HCT116 (cell line): Measurements from ENCODE around the gene IER3IP1. TPM values are rescaled to one million over a fixed set of nuclear protein-coding genes. Genes with fewer than 3 reads are reported as not detected.

Experiments
- ATAC-seq: fragments of 200-7000 bp; cut with Tn5 transposase; 2 replicates; pipeline ENCODE4 v1.9.1; 2020; ENCODE audit warnings: mild to moderate bottlenecking, moderate library complexity
- BruUV-seq: library from RNA; stranded (reverse); fragments of 400-500 nt; replicated peaks from 2 replicates; lab custom pipeline; 2021; lab: Mats Ljungman, UMichigan
- CTCF ChIA-PET: fragments of 300-600 bp; sonication (Branson Sonifier 250); formaldehyde crosslinking; loops from one replicate; lab custom pipeline; 2021; ENCODE audit warnings: antibody characterized with exemption; lab: Charles Lee
- POLR2A ChIA-PET: fragments of 300-600, 350-600 bp; sonication (Branson Sonifier 250); formaldehyde crosslinking; loops from one replicate; lab custom pipeline; 2021; ENCODE audit warnings: antibody characterized with exemption; lab: Charles Lee
- RAD21 ChIA-PET, 2 experiments: fragments of 300-600 bp; sonication (Branson Sonifier 250); formaldehyde crosslinking; loops; one replicate each; lab custom pipeline; 2023; ENCODE audit warnings: low total read pairs in 2 of 2; ENCODE audit not compliant: uncharacterized antibody in 2 of 2, unreplicated experiment in 2 of 2, low non-redundant PET in 1 of 2; lab: Charles Lee
- DNase-seq: peaks from one replicate; pipeline ENCODE4 v3.0.0-alpha.2; 2010; ENCODE audit warnings: low read depth, low spot score
- H2AFZ ChIP-seq: fragments of 200-600 bp; shearing (Covaris generic), sonication (generic); 2 replicates; pipeline ENCODE4 v1.6.1; 2017; ENCODE audit warnings: low read depth, mixed run types, mixed read lengths, antibody characterized with exemption, low read length; ENCODE audit not compliant: poor library complexity, severe bottlenecking
- H3K27ac ChIP-seq: 2 replicates; pipeline ENCODE4 v1.5.1; 2012; ENCODE audit warnings: low read depth, low read length
- H3K27me3 ChIP-seq: fragments of 200-600 bp; sonication (generic); 2 replicates; pipeline ENCODE4 v1.6.1; 2016; ENCODE audit warnings: mixed run types, low read length, mixed read lengths; ENCODE audit not compliant: insufficient read depth
- H3K36me3 ChIP-seq, 2 experiments: fragments of 200-500 bp in 1 of 2; fragments of 200-600 bp in 1 of 2; sonication (Bioruptor generic) in 1 of 2; sonication (generic) in 1 of 2; 2 replicates each; pipeline versions ENCODE4 v1.5.1 to v1.6.1; 2014 to 2016; ENCODE audit warnings: low read length in 2 of 2, inconsistent platforms in 1 of 2, mixed read lengths in 1 of 2, mixed run types in 1 of 2; ENCODE audit not compliant: insufficient read depth in 2 of 2, control insufficient read depth in 1 of 2
- H3K4me1 ChIP-seq, 2 experiments: fragments of 200-600 bp in 1 of 2; sonication (generic) in 1 of 2; 2 replicates each; pipeline versions ENCODE4 v1.5.1 to v1.6.1; 2012 to 2017; ENCODE audit warnings: low read length in 2 of 2, inconsistent platforms in 1 of 2, mild to moderate bottlenecking in 1 of 2, mixed read lengths in 1 of 2, mixed run types in 1 of 2, moderate library complexity in 1 of 2; ENCODE audit not compliant: insufficient read depth in 2 of 2, control insufficient read depth in 1 of 2
- H3K4me2 ChIP-seq: fragments of 200-600 bp; sonication (generic); 2 replicates; pipeline ENCODE4 v1.6.1; 2017; ENCODE audit warnings: mixed run types, low read length, mixed read lengths
- H3K4me3 ChIP-seq, 2 experiments: fragments of 200-600 bp in 1 of 2; sonication (generic) in 1 of 2; replicated peaks in 1 of 2; 2 replicates each; pipeline ENCODE4 v1.5.1; 2011 to 2016; ENCODE audit warnings: low read length in 2 of 2, control low read depth in 1 of 2, low read depth in 1 of 2, mild to moderate bottlenecking in 1 of 2, mixed read lengths in 1 of 2, mixed run types in 1 of 2
- H3K79me2 ChIP-seq: fragments of 200-600 bp; sonication (generic); 2 replicates; pipeline ENCODE4 v1.6.1; 2017; ENCODE audit warnings: mild to moderate bottlenecking, mixed run types, low read length, moderate library complexity, mixed read lengths; ENCODE audit not compliant: insufficient read depth
- H3K9ac ChIP-seq: fragments of 200-600 bp; sonication (generic); 2 replicates; pipeline ENCODE4 v1.6.1; 2016; ENCODE audit warnings: low read length, mixed read lengths
- H3K9me2 ChIP-seq: fragments of 200-600 bp; sonication (generic), shearing (Covaris generic); 2 replicates; pipeline ENCODE4 v1.6.1; 2017; ENCODE audit warnings: mixed run types, mild to moderate bottlenecking, moderate library complexity; ENCODE audit not compliant: insufficient read depth
- H3K9me3 ChIP-seq, 2 experiments: fragments of 200-500 bp in 1 of 2; fragments of 200-600 bp in 1 of 2; sonication (Bioruptor generic) in 1 of 2; sonication (generic) in 1 of 2; 2 replicates each; pipeline ENCODE4 v1.6.1; 2014 to 2017; ENCODE audit warnings: low read length in 2 of 2, mixed read lengths in 2 of 2, inconsistent platforms in 1 of 2, low read depth in 1 of 2, mild to moderate bottlenecking in 1 of 2, mixed run types in 1 of 2, moderate library complexity in 1 of 2; ENCODE audit not compliant: control insufficient read depth in 1 of 2, insufficient read depth in 1 of 2
- H4K20me1 ChIP-seq: fragments of 200-600 bp; sonication (generic), shearing (Covaris generic); 2 replicates; pipeline ENCODE4 v1.6.1; 2017; ENCODE audit warnings: mixed run types, mild to moderate bottlenecking, moderate library complexity; ENCODE audit not compliant: insufficient read depth
- CBX3 ChIP-seq: IDR thresholded peaks from 2 replicates; pipeline ENCODE4 v1.6.1; 2012; ENCODE audit warnings: low read depth
- CEBPB ChIP-seq: IDR thresholded peaks from 2 replicates; pipeline ENCODE4 v1.6.1; 2012; ENCODE audit warnings: low read depth
- EGR1 ChIP-seq: IDR thresholded peaks from 2 replicates; pipeline ENCODE4 v1.6.1; 2012; ENCODE audit warnings: low read depth
- ELF1 ChIP-seq: IDR thresholded peaks from 2 replicates; pipeline ENCODE4 v1.6.1; 2012; ENCODE audit warnings: low read depth, borderline replicate concordance
- EZH2 ChIP-seq: fragments of 200-600 bp; sonication (generic); IDR thresholded peaks from 2 replicates; pipeline ENCODE4 v1.6.1; 2017; ENCODE audit warnings: antibody characterized with exemption, mixed run types
- EZH2phosphoT487 ChIP-seq: fragments of 200-600 bp; IDR thresholded peaks from 2 replicates; pipeline ENCODE4 v1.6.1; 2018; ENCODE audit warnings: antibody characterized with exemption, borderline replicate concordance
- FOSL1 ChIP-seq: IDR thresholded peaks from 2 replicates; pipeline ENCODE4 v1.6.1; 2012; ENCODE audit warnings: low read depth
- POLR2A ChIP-seq: IDR thresholded peaks from 2 replicates; pipeline ENCODE4 v1.7.0; 2011; ENCODE audit warnings: borderline replicate concordance; ENCODE audit not compliant: insufficient read depth, insufficient read length; ENCODE audit errors: extremely low read depth
- POLR2AphosphoS5 ChIP-seq: IDR thresholded peaks from 2 replicates; pipeline ENCODE4 v1.6.1; 2011; ENCODE audit warnings: mild to moderate bottlenecking, low read depth, low read length, moderate library complexity
- RAD21 ChIP-seq: IDR thresholded peaks from 2 replicates; pipeline ENCODE4 v1.6.1; 2012; ENCODE audit warnings: low read depth, mild to moderate bottlenecking
- SIN3A ChIP-seq: IDR thresholded peaks from 2 replicates; pipeline ENCODE4 v1.6.1; 2012; ENCODE audit warnings: low read depth
- SRF ChIP-seq: IDR thresholded peaks from 2 replicates; pipeline ENCODE4 v1.6.1; 2012; ENCODE audit warnings: low read depth
- TCF7L2 ChIP-seq: IDR thresholded peaks from 2 replicates; pipeline ENCODE4 v1.7.0; 2011; ENCODE audit warnings: borderline replicate concordance, inconsistent platforms; ENCODE audit not compliant: insufficient read depth, insufficient read length; ENCODE audit errors: extremely low read depth
- YY1 ChIP-seq: IDR thresholded peaks from 2 replicates; pipeline ENCODE4 v1.6.1; 2011; ENCODE audit warnings: low read length, low read depth, moderate library complexity, mild to moderate bottlenecking; ENCODE audit not compliant: insufficient replicate concordance; ENCODE audit errors: extremely low read depth
- ZFX ChIP-seq: fragments of 450-650 bp; IDR thresholded peaks from 2 replicates; pipeline ENCODE4 v1.6.1; 2017
- intact Hi-C: fragments of 100-400 bp; cut with micrococcal nuclease; formaldehyde crosslinking; loops from 2 replicates; pipeline ENCODE4 v1.10.0; 2022
- total RNA-seq: library from RNA; stranded (reverse); gene quantifications from one replicate; pipeline ENCODE4 v1.2.1, GENCODE V29; 2021; ENCODE audit not compliant: unreplicated experiment
- TF ChIP-seq, protein P1 (sequence below): IDR thresholded peaks from 2 replicates; pipeline ENCODE4 v1.6.1; 2012
- TF ChIP-seq, protein P2 (sequence below): IDR thresholded peaks from 2 replicates; pipeline ENCODE4 v1.6.1; 2012; ENCODE audit warnings: low read depth
- TF ChIP-seq, protein P3 (sequence below): IDR thresholded peaks from 2 replicates; pipeline ENCODE4 v1.6.1; 2012

Gene IER3IP1
- total RNA-seq, 1 experiment from 2014 or later = 12.0 TPM

DNA sequence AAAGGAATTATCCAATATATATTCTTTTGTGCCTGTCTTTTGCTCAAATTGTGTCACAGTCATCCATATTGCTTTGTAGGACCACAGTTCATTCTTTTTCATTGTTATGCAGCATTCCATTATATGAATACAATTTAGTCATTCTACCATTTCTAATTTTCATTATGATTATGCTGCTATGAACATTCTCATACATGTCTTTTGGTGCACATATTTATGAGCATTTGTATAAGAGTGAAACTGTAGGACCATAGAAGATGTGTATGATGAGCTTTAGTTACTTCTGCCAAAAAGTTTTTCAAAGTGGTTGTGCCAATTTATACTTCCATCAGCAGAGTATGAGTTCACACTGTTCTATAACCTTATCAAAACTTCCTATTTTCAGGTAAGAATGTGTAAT, 7.7 kb downstream of the IER3IP1 start:
- no TSS peak for BruUV-seq
- no peak overlapping the region for H3K27ac ChIP-seq
- no peak overlapping the region for H2AFZ ChIP-seq
- H3K9me3 ChIP-seq = no peaks in the 10 kb centered on the region
- no peaks in the 10 kb centered on the region for H3K27me3 ChIP-seq
- no peaks in the 10 kb centered on the region for H3K9me2 ChIP-seq
- H3K4me1 ChIP-seq = no peaks in the 10 kb centered on the region
- no peak overlapping the region for H3K4me2 ChIP-seq
- ChIA-PET POLR2A (interaction anchor here (0.6 kb wide), 1 partner anchor 147 kb away, joined by 3 read pairs; no protein-coding TSS in a partner anchor), RAD21 (no interaction called here), CTCF (no interaction called here)
- no peaks in the 10 kb centered on the region for H3K36me3 ChIP-seq
- H3K9ac ChIP-seq = no peak overlapping the region
- DNase-seq = no peak
- H3K4me3 ChIP-seq = no peak overlapping the region
- TF ChIP-seq EGR1 = no peak
- no peak for TF ChIP-seq SIN3A
- no peak for TF ChIP-seq TCF7L2
- no peak for TF ChIP-seq RAD21
- TF ChIP-seq CEBPB = no peak
- TF ChIP-seq, all 23 proteins: peak for 0
- Histone ChIP-seq H3K79me2 (peaks cover 98% of the 10 kb centered on the region), H4K20me1 (no peaks in the 10 kb centered on the region)
- intact Hi-C loops = no loop called here
- no peak for ATAC-seq

DNA sequence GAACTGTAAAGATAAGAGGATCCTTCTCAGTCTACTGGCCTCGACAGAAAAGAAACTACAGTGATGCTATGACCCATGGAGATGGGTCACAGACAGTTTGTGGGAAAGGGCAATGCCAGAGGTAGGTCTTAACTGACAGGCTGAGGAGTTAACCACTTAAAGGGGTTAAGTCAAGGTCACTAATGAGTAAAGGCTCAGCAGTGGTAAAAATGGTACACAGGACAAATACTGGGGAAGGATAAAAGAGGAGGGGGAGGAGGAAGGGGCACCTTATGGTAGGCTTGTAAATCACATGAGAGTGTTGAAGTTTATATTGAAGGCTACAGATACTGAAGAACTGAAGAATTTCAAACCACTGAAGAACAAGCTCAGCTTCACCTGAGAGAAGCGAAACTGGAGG, 9.9 kb downstream of the IER3IP1 start:
- H3K4me1 ChIP-seq = no peaks in the 10 kb centered on the region
- ChIA-PET POLR2A (no interaction called here), CTCF (interaction anchor here (1.2 kb wide), 1 partner anchor 38 kb away, joined by 3 read pairs; no protein-coding TSS in a partner anchor)
- no peak overlapping the region for H3K4me3 ChIP-seq
- BruUV-seq = no TSS peak
- no peak for TF ChIP-seq YY1
- TF ChIP-seq EZH2 = no peak
- no peak for TF ChIP-seq RAD21
- TF ChIP-seq, protein P1, sequence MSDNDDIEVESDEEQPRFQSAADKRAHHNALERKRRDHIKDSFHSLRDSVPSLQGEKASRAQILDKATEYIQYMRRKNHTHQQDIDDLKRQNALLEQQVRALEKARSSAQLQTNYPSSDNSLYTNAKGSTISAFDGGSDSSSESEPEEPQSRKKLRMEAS = no peak
- TF ChIP-seq CBX3 = no peak
- no peak for TF ChIP-seq POLR2AphosphoS5
- TF ChIP-seq POLR2A = no peak
- TF ChIP-seq SIN3A = no peak
- TF ChIP-seq FOSL1 = no peak
- no peak for TF ChIP-seq SRF
- TF ChIP-seq ELF1 = no peak
- TF ChIP-seq ZFX = no peak
- TF ChIP-seq EZH2phosphoT487 = no peak
- TF ChIP-seq, protein P2, sequence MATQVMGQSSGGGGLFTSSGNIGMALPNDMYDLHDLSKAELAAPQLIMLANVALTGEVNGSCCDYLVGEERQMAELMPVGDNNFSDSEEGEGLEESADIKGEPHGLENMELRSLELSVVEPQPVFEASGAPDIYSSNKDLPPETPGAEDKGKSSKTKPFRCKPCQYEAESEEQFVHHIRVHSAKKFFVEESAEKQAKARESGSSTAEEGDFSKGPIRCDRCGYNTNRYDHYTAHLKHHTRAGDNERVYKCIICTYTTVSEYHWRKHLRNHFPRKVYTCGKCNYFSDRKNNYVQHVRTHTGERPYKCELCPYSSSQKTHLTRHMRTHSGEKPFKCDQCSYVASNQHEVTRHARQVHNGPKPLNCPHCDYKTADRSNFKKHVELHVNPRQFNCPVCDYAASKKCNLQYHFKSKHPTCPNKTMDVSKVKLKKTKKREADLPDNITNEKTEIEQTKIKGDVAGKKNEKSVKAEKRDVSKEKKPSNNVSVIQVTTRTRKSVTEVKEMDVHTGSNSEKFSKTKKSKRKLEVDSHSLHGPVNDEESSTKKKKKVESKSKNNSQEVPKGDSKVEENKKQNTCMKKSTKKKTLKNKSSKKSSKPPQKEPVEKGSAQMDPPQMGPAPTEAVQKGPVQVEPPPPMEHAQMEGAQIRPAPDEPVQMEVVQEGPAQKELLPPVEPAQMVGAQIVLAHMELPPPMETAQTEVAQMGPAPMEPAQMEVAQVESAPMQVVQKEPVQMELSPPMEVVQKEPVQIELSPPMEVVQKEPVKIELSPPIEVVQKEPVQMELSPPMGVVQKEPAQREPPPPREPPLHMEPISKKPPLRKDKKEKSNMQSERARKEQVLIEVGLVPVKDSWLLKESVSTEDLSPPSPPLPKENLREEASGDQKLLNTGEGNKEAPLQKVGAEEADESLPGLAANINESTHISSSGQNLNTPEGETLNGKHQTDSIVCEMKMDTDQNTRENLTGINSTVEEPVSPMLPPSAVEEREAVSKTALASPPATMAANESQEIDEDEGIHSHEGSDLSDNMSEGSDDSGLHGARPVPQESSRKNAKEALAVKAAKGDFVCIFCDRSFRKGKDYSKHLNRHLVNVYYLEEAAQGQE = no peak
- TF ChIP-seq, protein P3, sequence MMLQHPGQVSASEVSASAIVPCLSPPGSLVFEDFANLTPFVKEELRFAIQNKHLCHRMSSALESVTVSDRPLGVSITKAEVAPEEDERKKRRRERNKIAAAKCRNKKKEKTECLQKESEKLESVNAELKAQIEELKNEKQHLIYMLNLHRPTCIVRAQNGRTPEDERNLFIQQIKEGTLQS = no peak
- TF ChIP-seq, all 23 proteins: peak for 0
- no peaks in the 10 kb centered on the region for H3K9me2 ChIP-seq
- H3K9me3 ChIP-seq = no peaks in the 10 kb centered on the region
- no peaks in the 10 kb centered on the region for H3K27me3 ChIP-seq
- no peak overlapping the region for H3K9ac ChIP-seq
- intact Hi-C loops = no loop called here
- H3K27ac ChIP-seq = no peak overlapping the region
- no peaks in the 10 kb centered on the region for H3K36me3 ChIP-seq
- DNase-seq (no peak), ATAC-seq (no peak)
- H3K79me2 ChIP-seq = peaks cover 97% of the 10 kb centered on the region
- no peaks in the 10 kb centered on the region; the same call in 1 of the 2 replicates for H4K20me1 ChIP-seq
- H3K4me2 ChIP-seq = no peak overlapping the region
- H2AFZ ChIP-seq = no peak overlapping the region
- RAD21 ChIA-PET = no interaction called here
